ENCODE results near the gene TMEM253. TPM values are rescaled to one million over a fixed set of nuclear protein-coding genes. Genes with fewer than 3 reads are reported as not detected.

TMEM253 gene
- total and polyA plus RNA-seq, 9 of the 15 experiments (the other 6 are each of a cell fraction or from before 2014, with no cell fraction given) = 0.11 to 0.61 (median 0.26) TPM; not detected in 3

GRCh38 chr14:21073921-21074320 is 26.9 kb upstream of the TMEM253 start:
- no TSS peak for BruUV-seq (replicated peaks)
- POLR2A ChIA-PET = interaction anchor here (0.9 to 1.3 kb wide), 2 partner anchors 8 to 13 kb away, joined by 3 to 4 read pairs; no protein-coding TSS in a partner anchor
- Histone ChIP-seq H3K4me1 (replicated peaks in 1 of 2; ENCODE audit: control insufficient read depth in 2 of 2, insufficient read depth in 2 of 2, low read length in 2 of 2) (peaks cover 0 to 37% of the 10 kb centered on the region in 2 experiments; a peak in 3 of 5 replicates), H3K4me3 (no peak overlapping the region), H3K27ac (ENCODE audit: extremely low read depth, low read depth, low read length) (no peak overlapping the region), H2AFZ (ENCODE audit: low read depth, low read length) (no peak overlapping the region), H3K36me3 (ENCODE audit: control insufficient read depth, insufficient read depth, low read length) (no peaks in the 10 kb centered on the region), H3K9ac (ENCODE audit: insufficient read depth in 1 of 2, low read depth in 2 of 2, low read length in 2 of 2) (no peak overlapping the region; a peak in 1 of 4 replicates), H3K79me2 (ENCODE audit: control insufficient read depth, insufficient read depth, low read length) (no peaks in the 10 kb centered on the region; the same call in 2 of the 3 replicates), H3K4me2 (ENCODE audit: insufficient read depth, low read length) (no peak overlapping the region), H3K9me1 (ENCODE audit: control insufficient read depth, insufficient read depth, low read length) (no peaks in the 10 kb centered on the region), H4K20me1 (replicated peaks; ENCODE audit: control insufficient read depth, insufficient read depth, low read length) (no peaks in the 10 kb centered on the region), H3K27me3 (ENCODE audit: control insufficient read depth in 2 of 2, insufficient read depth in 2 of 2, low read length in 2 of 2) (no peaks in the 10 kb centered on the region), H3K9me3 (replicated peaks; ENCODE audit: control insufficient read depth, insufficient read depth, low read depth, low read length) (no peaks in the 10 kb centered on the region)
- DNase-seq (ENCODE audit: extremely low read depth in 1 of 4, low spot score in 3 of 4) (no peak), FAIRE-seq (no peak), ATAC-seq (no peak)
- no peak for TF ChIP-seq CHD7 (IDR thresholded peaks at IDR 0.05; ENCODE audit: low read depth, low read length)
- no peak for TF ChIP-seq ZNF639 (CRISPR knock-in tag; conservative IDR thresholded peaks at IDR 0.05 in 1 of 2, IDR thresholded peaks at IDR 0.05 in 1 of 2)
- TF ChIP-seq HMGN3 (IDR thresholded peaks at IDR 0.05; ENCODE audit: borderline replicate concordance, extremely low read depth, insufficient read length, low read depth, low read length) = no peak
- TF ChIP-seq ZFPM2 (CRISPR knock-in tag; IDR thresholded peaks at IDR 0.05) = no peak
- TF ChIP-seq YY1 (IDR thresholded peaks at IDR 0.05; ENCODE audit: borderline replicate concordance in 1 of 3, control insufficient read depth in 1 of 3, extremely low read depth in 1 of 3, insufficient read depth in 3 of 3, insufficient read length in 1 of 3, insufficient replicate concordance in 2 of 3, low read depth in 1 of 3, low read length in 2 of 3) = no peak
- no peak for TF ChIP-seq MEF2A (IDR thresholded peaks at IDR 0.05; ENCODE audit: control insufficient read depth, low read depth, low read length)
- intact Hi-C loops (cut with micrococcal nuclease) (no loop called here), in situ Hi-C loops (cut with MboI) (no loop called here)
- CTCF ChIA-PET (ENCODE audit: low intra/inter-chr PET ratio) = no interaction called here
- WGBS (ENCODE audit: insufficient coverage, low coverage, missing lambda C conversion rate) = 56% methylated on average over 4 of the region's 9 CpGs

Measured in K562 (cell line).